Colonic mucosa (tissue), 4 donors: ENCODE results near the gene TMEM164. TPM values are rescaled to one million over a fixed set of nuclear protein-coding genes. Genes with fewer than 3 reads are reported as not detected.
"Not testable (repeated sequence)": the region's sequence is repeated elsewhere in the genome, so short reads cannot be mapped to it uniquely, and the experiment has no call there.

Source experiments
- DNase-seq: peaks from one replicate; pipeline ENCODE4 v3.0.0-alpha.2; 2020
- H3K27ac ChIP-seq: fragments of 200-600 bp; one replicate; pipeline ENCODE4 v1.8.0; 2021
- H3K27me3 ChIP-seq: fragments of 200-600 bp; one replicate; pipeline ENCODE4 v1.8.0; 2021
- H3K36me3 ChIP-seq: fragments of 200-600 bp; one replicate; pipeline ENCODE4 v1.8.0; 2021
- H3K4me1 ChIP-seq: fragments of 200-600 bp; one replicate; pipeline ENCODE4 v1.8.0; 2021; ENCODE audit warnings: mild to moderate bottlenecking
- H3K4me3 ChIP-seq: fragments of 200-600 bp; one replicate; pipeline ENCODE4 v1.8.0; 2021
- H3K9ac ChIP-seq, 2 donors: one replicate each; pipeline ENCODE4 v1.7.0; 2013; ENCODE audit warnings: control low read depth in 2 of 2, low read depth in 2 of 2, low read length in 2 of 2
- H3K9me3 ChIP-seq: fragments of 200-600 bp; one replicate; pipeline ENCODE4 v1.8.0; 2021
- CTCF ChIP-seq: fragments of 200-600 bp; IDR thresholded peaks from one replicate; pipeline ENCODE4 v1.8.0; 2022; ENCODE audit warnings: antibody characterized with exemption, mild to moderate bottlenecking
- intact Hi-C: fragments of 100-400 bp; cut with DNase I; formaldehyde crosslinking; loops from one replicate; pipeline ENCODE4 v1.14.1; 2022
- total RNA-seq, 2 donors: library from RNA; stranded (reverse); fragmentation: NEBNext Ultra II Directional in 1 of 2; extraction: Animal tissue kit (Norgen Biotek cat#: 25700) in 1 of 2; gene quantifications; one replicate each; pipeline ENCODE4 v1.2.1, GENCODE V29; 2021
- donor health status: healthy.
- donor health status: DM: no; HTN: no; CAD: no.
- donor health status: DM: no; HTN: no; CAD: no.

TMEM164 gene
- total RNA-seq, 2 donors from 2014 or later = 57.3 to 73.1 TPM

- no peaks in the 10 kb centered on the region for H3K36me3 ChIP-seq
- no peaks in the 10 kb centered on the region for H3K4me1 ChIP-seq
- intact Hi-C loops = no loop called here
- no peak overlapping the region for H3K27ac ChIP-seq
- no peaks in the 10 kb centered on the region for H3K9me3 ChIP-seq
- no peak overlapping the region for H3K4me3 ChIP-seq
- no peak for TF ChIP-seq CTCF
- no peak overlapping the region for H3K9ac ChIP-seq
- DNase-seq = no peak
- H3K27me3 ChIP-seq = no peaks in the 10 kb centered on the region
Observed at GRCh38 chrX:109964390-109964789, 38.5 kb upstream of the TMEM164 start.

DNA sequence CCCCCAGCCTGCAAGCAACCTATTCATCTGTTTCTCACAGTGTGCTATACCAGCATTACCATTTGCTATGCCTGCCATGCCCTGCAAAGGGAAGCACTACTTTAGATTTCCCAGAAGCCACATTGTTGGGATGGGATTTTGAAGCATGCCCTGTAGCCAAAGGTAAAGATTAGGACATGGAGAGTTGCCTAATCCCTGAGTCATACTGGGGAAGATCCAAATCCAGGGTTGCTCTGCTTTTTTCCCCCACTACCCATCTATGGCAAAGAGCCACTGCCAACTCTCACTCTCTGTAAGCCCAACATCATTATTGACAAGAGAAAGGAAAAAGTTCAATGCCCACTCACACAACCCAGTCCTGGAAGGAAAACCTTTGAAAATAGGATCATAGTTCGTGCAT is 36.7 kb upstream of the TMEM164 start:
- no peaks in the 10 kb centered on the region for H3K36me3 ChIP-seq
- TF ChIP-seq CTCF = no peak
- H3K9ac ChIP-seq = no peak overlapping the region
- H3K9me3 ChIP-seq = no peaks in the 10 kb centered on the region
- no peak overlapping the region for H3K27ac ChIP-seq
- H3K4me1 ChIP-seq = no peaks in the 10 kb centered on the region
- no peaks in the 10 kb centered on the region for H3K27me3 ChIP-seq
- no peak overlapping the region for H3K4me3 ChIP-seq
- intact Hi-C loops = no loop called here
- DNase-seq = no peak

GRCh38 chrX:109967156-109967555 is 35.8 kb upstream of the TMEM164 start:
- intact Hi-C loops = no loop called here

GRCh38 chrX:109970841-109971240 is 32.1 kb upstream of the TMEM164 start:
- DNase-seq, intact Hi-C loops, H3K36me3 ChIP-seq, H3K9me3 ChIP-seq, H3K27ac ChIP-seq, H3K4me1 ChIP-seq, H3K9ac ChIP-seq, H3K27me3 ChIP-seq, H3K4me3 ChIP-seq: not testable (repeated sequence)

More at GRCh38 chrX:109967156-109967555, 35.8 kb upstream of the TMEM164 start:
- no peak for DNase-seq
- Histone ChIP-seq H3K9ac (no peak overlapping the region), H3K36me3 (no peaks in the 10 kb centered on the region), H3K4me3 (no peak overlapping the region), H3K4me1 (no peaks in the 10 kb centered on the region), H3K27me3 (no peaks in the 10 kb centered on the region), H3K9me3 (no peaks in the 10 kb centered on the region), H3K27ac (no peak overlapping the region)
- TF ChIP-seq CTCF = no peak

DNA sequence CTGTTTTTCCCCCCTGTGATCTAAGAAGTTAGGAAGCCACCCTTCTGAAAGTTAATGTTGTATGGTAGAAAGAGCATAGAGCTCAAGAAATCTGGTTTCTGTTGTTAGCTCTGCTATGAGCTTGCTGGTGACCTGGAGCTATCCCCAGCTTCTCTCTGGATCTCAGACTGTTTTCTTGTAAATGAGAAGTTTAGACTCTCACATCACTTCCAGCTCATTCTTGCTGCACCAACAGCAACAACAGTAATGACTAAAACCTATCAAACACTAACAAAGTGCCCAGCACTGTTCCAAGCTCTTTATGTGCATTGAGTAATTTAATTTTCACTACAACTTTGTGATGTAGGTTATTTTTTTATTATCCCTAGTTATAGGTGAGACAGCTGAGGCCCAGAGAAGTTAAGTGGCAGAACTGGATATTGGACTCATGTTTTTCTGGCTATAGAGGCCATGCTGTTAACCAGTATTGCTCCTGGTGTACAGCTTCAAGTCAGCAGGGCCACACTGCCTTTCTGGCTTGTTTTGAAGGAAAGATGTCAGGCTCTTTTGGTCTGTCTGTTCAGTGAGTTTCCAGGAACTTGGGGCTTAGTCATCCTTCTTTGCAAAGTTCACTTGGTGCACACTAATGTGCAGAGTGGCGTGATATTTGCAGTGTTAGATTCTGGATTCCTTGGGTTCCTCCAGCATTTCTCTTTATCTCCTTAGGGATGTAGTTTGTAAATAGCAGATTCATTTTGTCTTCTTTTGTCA is 27.8 kb upstream of the TMEM164 start:
- Histone ChIP-seq H3K4me1 (no peaks in the 10 kb centered on the region), H3K36me3 (no peaks in the 10 kb centered on the region), H3K9me3 (no peaks in the 10 kb centered on the region), H3K27me3 (no peaks in the 10 kb centered on the region), H3K9ac (no peak overlapping the region), H3K4me3 (no peak overlapping the region), H3K27ac (no peak overlapping the region)
- intact Hi-C loops = no loop called here
- no peak for TF ChIP-seq CTCF
- no peak for DNase-seq

GRCh38 chrX:109985210-109985609 is 17.7 kb upstream of the TMEM164 start:
- H3K4me1 ChIP-seq, intact Hi-C loops, H3K27me3 ChIP-seq, H3K9ac ChIP-seq, H3K4me3 ChIP-seq, DNase-seq, H3K9me3 ChIP-seq, H3K36me3 ChIP-seq, H3K27ac ChIP-seq: not testable (repeated sequence)
